Muscle of arm (tissue), 12 donors: ENCODE results near the gene SLC4A8. TPM values are rescaled to one million over a fixed set of nuclear protein-coding genes. Genes with fewer than 3 reads are reported as not detected.
A peak's percentile ranks its signal among the peaks of the same experiment; 100 is the strongest.

Experiments
- DNase-seq: peaks from one replicate; pipeline ENCODE4 v3.0.0-alpha.2; 2013
- polyA plus RNA-seq, 12 donors: library from polyadenylated mRNA; unstranded; fragments of 120-200 nt; gene quantifications; one replicate each; pipeline ENCODE4 v1.2.1, GENCODE V29; 2013; ENCODE audit not compliant: insufficient read length in 12 of 12

The SLC4A8 gene
- polyA plus RNA-seq, 12 donors, result 0.47 to 2.8 (median 1.4) TPM; not detected in 1

GRCh38 chr12:51393676-51394545 lies 30.7 kb upstream of the SLC4A8 start:
- no peak for DNase-seq

- no peak for DNase-seq
Measured at GRCh38 chr12:51395283-51396230, 29.1 kb upstream of the SLC4A8 start.

GRCh38 chr12:51397670-51398069 lies 27.0 kb upstream of the SLC4A8 start:
- no peak for DNase-seq

GRCh38 chr12:51399891-51400290 lies 24.7 kb upstream of the SLC4A8 start:
- DNase-seq, result no peak

GRCh38 chr12:51401020-51401419 lies 23.6 kb upstream of the SLC4A8 start:
- no peak for DNase-seq

GRCh38 chr12:51401486-51401885 lies 23.1 kb upstream of the SLC4A8 start:
- no peak for DNase-seq

- DNase-seq, result no peak
Measured at GRCh38 chr12:51401900-51402299, 22.7 kb upstream of the SLC4A8 start.

GRCh38 chr12:51403159-51403558 lies 21.5 kb upstream of the SLC4A8 start:
- no peak for DNase-seq

- no peak for DNase-seq
Measured at GRCh38 chr12:51403681-51404136, 20.9 kb upstream of the SLC4A8 start.

GRCh38 chr12:51404627-51405026 lies 20.0 kb upstream of the SLC4A8 start:
- no peak for DNase-seq

GRCh38 chr12:51405801-51406207 lies 18.8 kb upstream of the SLC4A8 start:
- no peak for DNase-seq

GRCh38 chr12:51406290-51406689 lies 18.3 kb upstream of the SLC4A8 start:
- DNase-seq, result no peak

GRCh38 chr12:51406859-51407258 lies 17.8 kb upstream of the SLC4A8 start:
- DNase-seq, result no peak

GRCh38 chr12:51407604-51408003 lies 17.0 kb upstream of the SLC4A8 start:
- no peak for DNase-seq

GRCh38 chr12:51409846-51410245 lies 14.8 kb upstream of the SLC4A8 start:
- DNase-seq, result no peak

GRCh38 chr12:51413149-51413548 lies 11.5 kb upstream of the SLC4A8 start:
- DNase-seq, result no peak

- DNase-seq, result no peak
Measured at GRCh38 chr12:51413791-51414190, 10.8 kb upstream of the SLC4A8 start.

- DNase-seq, result no peak
Measured at GRCh38 chr12:51415931-51416330, 8.7 kb upstream of the SLC4A8 start.

- no peak for DNase-seq
Measured at GRCh38 chr12:51417826-51418225, 6.8 kb upstream of the SLC4A8 start.

GRCh38 chr12:51419425-51420193 lies 5.0 kb upstream of the SLC4A8 start:
- no peak for DNase-seq

- DNase-seq, result peak; percentile 75
Measured at GRCh38 chr12:51421266-51421884, 3.3 kb upstream of the SLC4A8 start.
